Stimulated activated memory B cell treated with anti-CD40 and anti-IgM and Interleukin-4, amounts not matched to agents 10 μg/mL and 1 μg/mL and 100 μg/mL, for 72 hours (primary cell): ENCODE data around the gene OR10H5.
"Not testable (repeated sequence)": the region's sequence is repeated elsewhere in the genome, so short reads cannot be mapped to it uniquely, and the experiment has no call there.

Source experiments
- ATAC-seq: fragments of 150-1000 bp; cut with Tn5 transposase; 2 replicates; pipeline ENCODE4 v1.10.0; 2021
- H3K27ac Mint-ChIP-seq: one replicate; pipeline ENCODE4 v1.8.0; 2022; ENCODE audit warnings: mild to moderate bottlenecking, mixed read lengths
- H3K27me3 Mint-ChIP-seq: one replicate; pipeline ENCODE4 v1.8.0; 2022; ENCODE audit warnings: mixed read lengths
- H3K36me3 Mint-ChIP-seq: one replicate; pipeline ENCODE4 v1.8.0; 2022; ENCODE audit warnings: mixed read lengths
- H3K4me1 Mint-ChIP-seq: one replicate; pipeline ENCODE4 v1.8.0; 2022; ENCODE audit warnings: mixed read lengths
- H3K4me3 Mint-ChIP-seq: one replicate; pipeline ENCODE4 v1.8.0; 2022; ENCODE audit warnings: mild to moderate bottlenecking, moderate library complexity, mixed read lengths
- H3K9me3 Mint-ChIP-seq: one replicate; pipeline ENCODE4 v1.8.0; 2022; ENCODE audit warnings: mixed read lengths

The OR10H5 gene

DNA sequence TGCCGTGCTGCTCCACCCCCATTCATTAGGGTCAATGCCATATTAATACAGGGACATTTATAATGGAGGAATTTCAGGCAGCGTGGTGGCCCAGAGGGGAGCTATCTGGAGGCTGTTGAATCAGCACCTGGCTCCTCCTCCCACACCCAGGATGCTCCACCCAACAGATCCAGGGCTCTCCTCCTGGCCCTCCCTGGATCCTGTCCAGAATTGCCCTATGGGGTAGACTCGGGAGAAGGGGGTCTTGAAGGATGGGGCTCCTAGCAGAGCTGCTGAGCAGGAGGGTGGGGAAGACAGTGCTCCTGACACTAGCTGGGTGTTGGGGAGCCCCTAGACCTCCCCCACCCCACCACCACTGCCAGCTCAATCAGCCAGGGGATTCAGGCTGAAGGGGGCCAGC is 5.2 kb upstream of the OR10H5 start:
- no peaks in the 10 kb centered on the region for H3K4me1 Mint-ChIP-seq
- peaks cover 36% of the 10 kb centered on the region for H3K27me3 Mint-ChIP-seq
- H3K36me3 Mint-ChIP-seq, result no peaks in the 10 kb centered on the region
- ATAC-seq, result no peak
- H3K9me3 Mint-ChIP-seq, result peaks cover 10% of the 10 kb centered on the region
- no peak overlapping the region for H3K4me3 Mint-ChIP-seq
- H3K27ac Mint-ChIP-seq, result no peak overlapping the region

DNA sequence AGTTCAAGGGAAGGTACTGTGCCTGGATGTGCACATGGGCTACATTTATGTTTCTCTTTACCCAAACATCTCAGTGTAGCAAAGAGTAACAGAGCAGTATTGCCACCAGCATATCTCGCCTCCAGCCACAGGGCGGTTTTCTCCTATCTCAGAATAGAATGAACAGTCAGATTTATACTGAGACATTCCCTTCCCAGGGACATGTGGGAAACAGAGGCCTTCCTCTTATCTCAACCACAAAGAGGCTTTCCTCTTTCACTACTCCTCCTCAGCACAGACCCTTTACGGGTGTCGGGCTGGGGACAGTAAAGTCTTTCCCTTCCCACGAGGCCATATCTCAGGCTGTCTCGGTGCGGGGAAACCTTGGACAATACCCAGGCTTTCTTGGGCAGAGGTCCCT is 4.6 kb upstream of the OR10H5 start:
- not testable (repeated sequence) for H3K4me3 Mint-ChIP-seq, H3K36me3 Mint-ChIP-seq, H3K27ac Mint-ChIP-seq, ATAC-seq, H3K9me3 Mint-ChIP-seq, H3K4me1 Mint-ChIP-seq
- peaks cover 36% of the 10 kb centered on the region for H3K27me3 Mint-ChIP-seq

DNA sequence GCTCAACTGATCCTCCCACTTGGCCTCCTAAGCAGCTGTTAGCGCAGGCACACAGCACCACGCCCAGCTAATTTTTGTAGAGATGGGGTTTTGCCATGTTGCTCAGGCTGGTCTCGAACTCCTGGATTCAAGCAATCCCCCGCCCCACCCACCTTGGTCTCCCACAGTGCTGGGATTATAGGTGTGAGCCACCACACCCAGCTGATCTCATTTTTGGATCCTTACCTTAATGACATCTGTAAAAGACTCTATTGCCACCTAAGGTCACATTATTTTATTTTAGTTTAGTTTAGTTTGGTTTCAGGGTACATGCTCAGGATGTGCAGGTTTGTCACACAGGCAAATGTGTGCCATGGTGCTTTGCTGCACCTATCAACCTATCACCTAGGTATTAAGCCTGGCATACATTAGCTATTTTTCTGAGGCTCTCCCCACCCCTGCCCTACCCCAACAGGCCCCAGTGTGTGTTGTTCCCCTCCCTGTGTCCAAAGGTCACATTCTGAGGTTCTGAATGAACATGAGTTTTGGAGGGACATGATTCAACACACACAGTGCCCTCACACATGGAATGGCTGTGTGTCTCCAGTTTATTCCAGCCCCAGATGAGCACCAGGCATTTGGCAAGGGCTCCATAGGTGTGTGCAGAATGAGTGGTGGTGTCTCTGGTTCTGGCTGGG is 1.3 kb downstream of the OR10H5 start:
- Mint-ChIP-seq H3K9me3 (no peaks in the 10 kb centered on the region), H3K27me3 (peaks cover 47% of the 10 kb centered on the region), H3K4me1 (no peaks in the 10 kb centered on the region), H3K36me3 (no peaks in the 10 kb centered on the region), H3K4me3 (no peak overlapping the region), H3K27ac (no peak overlapping the region)
- ATAC-seq, result no peak

DNA sequence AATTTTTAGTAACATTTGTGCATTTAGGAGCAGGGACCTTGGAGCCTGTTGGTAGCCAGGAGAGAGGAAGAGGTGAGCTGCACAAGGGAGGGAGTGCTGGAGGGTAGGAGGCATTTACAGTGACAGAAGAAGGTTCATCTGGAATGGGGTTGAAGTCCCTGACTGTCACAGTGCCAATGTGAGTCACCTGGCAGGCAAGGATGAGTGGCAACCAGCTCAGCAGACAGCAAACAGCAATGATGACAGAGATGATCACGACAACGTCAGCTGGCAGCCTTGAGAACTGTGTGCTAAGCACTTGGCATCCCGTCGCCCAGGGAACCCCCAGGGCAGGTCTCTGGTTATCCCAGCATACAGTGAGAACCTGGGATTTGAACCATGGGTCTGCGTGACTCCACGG is 2.6 kb downstream of the OR10H5 start:
- Mint-ChIP-seq H3K27me3 (peaks cover 51% of the 10 kb centered on the region), H3K27ac (no peak overlapping the region), H3K4me3 (no peak overlapping the region), H3K9me3 (peaks cover 2% of the 10 kb centered on the region), H3K4me1 (no peaks in the 10 kb centered on the region), H3K36me3 (no peaks in the 10 kb centered on the region)
- no peak for ATAC-seq

DNA sequence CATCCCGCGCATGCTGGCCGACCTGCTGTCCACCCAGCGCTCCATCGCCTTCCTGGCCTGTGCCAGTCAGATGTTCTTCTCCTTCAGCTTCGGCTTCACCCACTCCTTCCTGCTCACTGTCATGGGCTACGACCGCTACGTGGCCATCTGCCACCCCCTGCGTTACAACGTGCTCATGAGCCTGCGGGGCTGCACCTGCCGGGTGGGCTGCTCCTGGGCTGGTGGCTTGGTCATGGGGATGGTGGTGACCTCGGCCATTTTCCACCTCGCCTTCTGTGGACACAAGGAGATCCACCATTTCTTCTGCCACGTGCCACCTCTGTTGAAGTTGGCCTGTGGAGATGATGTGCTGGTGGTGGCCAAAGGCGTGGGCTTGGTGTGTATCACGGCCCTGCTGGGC is 6.8 kb downstream of the OR10H5 start:
- H3K4me1 Mint-ChIP-seq, H3K4me3 Mint-ChIP-seq, H3K9me3 Mint-ChIP-seq, H3K27ac Mint-ChIP-seq, H3K36me3 Mint-ChIP-seq, ATAC-seq: not testable (repeated sequence)
- H3K27me3 Mint-ChIP-seq, result peaks cover 63% of the 10 kb centered on the region

DNA sequence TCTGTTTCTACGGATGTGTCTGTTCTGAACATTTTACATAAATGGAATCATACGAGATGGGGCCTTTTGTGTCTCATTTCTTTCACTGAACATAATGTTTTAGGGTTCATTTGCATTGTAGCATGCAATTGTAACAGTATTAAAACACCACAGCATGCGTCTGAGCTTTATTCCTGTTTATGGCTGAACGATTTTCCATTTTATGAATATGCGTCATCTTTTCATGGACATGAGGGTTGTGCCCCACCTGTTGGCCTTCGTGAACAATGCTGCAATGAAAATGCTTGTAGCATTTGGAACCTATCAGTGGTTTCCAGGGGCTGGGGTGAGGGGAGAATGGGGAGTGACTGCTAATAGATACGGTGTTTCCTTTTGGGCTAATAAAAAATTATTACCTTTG is 22.9 kb downstream of the OR10H5 start:
- Mint-ChIP-seq H3K27ac (no peak overlapping the region), H3K27me3 (peaks cover 60% of the 10 kb centered on the region), H3K4me1 (peaks cover 7% of the 10 kb centered on the region), H3K9me3 (no peaks in the 10 kb centered on the region), H3K36me3 (peaks cover 5% of the 10 kb centered on the region), H3K4me3 (no peak overlapping the region)
- no peak for ATAC-seq

DNA sequence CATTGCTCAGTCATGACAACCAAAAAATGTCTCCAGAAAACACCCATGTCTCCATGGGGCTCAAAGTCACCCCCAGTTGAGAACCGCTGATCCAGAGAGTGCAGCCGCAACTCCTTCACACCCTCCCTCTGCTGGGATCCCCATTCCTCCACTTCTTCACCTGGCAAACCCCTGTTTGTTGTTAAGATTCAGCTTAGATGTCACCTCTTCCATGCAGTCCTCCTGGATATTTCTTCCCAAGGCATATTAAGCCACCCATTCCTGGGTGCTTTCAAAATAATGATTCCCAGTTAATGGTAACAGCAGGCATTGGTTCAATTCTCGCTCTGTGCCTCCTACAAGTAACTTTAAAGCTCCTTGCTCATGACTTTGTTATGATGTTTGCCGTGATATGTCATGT is 24.0 kb downstream of the OR10H5 start:
- Mint-ChIP-seq H3K27me3 (peaks cover 71% of the 10 kb centered on the region), H3K36me3 (peaks cover 5% of the 10 kb centered on the region), H3K27ac (no peak overlapping the region), H3K9me3 (no peaks in the 10 kb centered on the region), H3K4me3 (no peak overlapping the region), H3K4me1 (peaks cover 7% of the 10 kb centered on the region)
- ATAC-seq, result no peak

DNA sequence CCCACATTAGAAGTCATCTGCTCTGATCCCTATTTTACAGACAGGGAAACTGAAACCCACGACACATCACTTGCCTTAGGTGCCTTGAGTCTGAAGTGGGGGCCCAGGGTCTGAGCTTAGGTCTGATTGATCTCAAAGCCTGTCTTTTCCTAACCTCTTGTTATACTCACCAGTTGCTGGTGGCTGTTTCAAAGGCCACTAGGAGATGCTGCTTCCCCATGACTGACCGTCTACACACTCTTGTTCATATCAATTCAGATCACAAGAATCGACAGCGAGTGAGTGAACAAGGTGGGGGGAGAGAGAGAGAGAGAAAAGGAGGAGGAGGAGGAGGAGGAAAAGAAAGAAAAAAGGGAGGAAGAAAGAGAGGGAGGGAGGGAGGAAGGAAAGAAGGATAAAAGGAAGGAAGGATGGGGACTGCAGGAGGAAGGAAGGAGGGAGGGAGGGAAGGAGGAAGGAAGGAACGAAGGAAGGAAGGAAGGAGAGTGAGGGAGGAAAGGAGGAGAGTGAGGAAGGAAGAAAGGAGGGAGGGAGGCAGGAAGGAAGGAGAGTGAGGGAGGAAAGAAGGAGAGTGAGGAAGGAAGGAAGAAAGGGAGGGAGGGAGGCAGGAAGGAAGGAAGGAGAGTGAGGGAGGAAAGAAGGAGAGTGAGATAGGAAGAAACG is 24.7 kb downstream of the OR10H5 start:
- Mint-ChIP-seq H3K9me3 (no peaks in the 10 kb centered on the region), H3K4me3 (no peak overlapping the region), H3K36me3 (peaks cover 5% of the 10 kb centered on the region), H3K4me1 (peaks cover 7% of the 10 kb centered on the region), H3K27ac (no peak overlapping the region), H3K27me3 (peaks cover 65% of the 10 kb centered on the region)
- ATAC-seq, result no peak

DNA sequence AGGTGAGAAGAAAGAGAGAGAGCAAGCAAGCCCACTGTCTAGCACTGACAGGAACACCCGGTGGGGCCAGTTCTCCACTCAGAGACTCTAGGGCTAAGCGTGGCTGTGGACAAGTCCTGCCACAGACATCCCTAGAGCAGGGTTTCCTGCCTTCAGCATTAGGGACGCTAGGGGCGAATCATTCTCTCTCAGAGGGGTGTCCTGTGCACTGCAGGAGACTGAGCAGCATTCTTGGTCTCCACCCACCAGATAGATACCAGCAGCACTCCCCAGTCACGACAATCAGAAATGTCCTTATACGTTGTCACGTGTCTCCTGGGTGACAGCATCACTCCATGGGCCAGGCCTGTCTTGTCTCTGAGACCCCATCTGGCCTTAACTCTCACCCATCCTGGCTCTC is 26.5 kb downstream of the OR10H5 start:
- peak; percentile 51 for ATAC-seq
- H3K4me1 Mint-ChIP-seq, result peaks cover 7% of the 10 kb centered on the region
- H3K27me3 Mint-ChIP-seq, result peaks cover 62% of the 10 kb centered on the region
- H3K27ac Mint-ChIP-seq, result no peak overlapping the region
- no peak overlapping the region for H3K4me3 Mint-ChIP-seq
- no peaks in the 10 kb centered on the region for H3K36me3 Mint-ChIP-seq
- no peaks in the 10 kb centered on the region for H3K9me3 Mint-ChIP-seq

DNA sequence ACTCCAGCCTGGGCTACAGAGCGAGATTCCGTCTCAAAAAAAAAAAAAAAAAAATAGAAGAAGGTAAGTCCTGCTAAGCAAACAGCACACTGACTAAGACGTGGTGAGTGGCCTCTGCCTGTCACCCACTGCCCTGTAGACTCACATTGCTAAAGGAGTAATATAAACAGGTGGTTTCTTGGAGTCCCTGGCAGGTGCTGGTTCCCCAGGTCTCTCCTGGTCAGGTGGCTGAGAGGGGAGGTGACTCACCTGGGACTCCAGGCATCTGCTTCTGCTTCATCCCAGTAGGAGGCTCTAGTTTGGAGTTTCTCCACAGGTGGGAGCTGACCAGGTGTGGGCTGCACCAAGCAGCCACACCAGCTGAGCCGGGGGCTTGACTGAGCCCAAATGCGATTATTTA is 27.8 kb downstream of the OR10H5 start, which contains the start of gene OR10H1:
Gene OR10H1 (minus strand): TSS at position 359 of the 400 bp plus-strand sequence. CDS start 7,627 bp downstream, outside the sequence.
- peaks cover 7% of the 10 kb centered on the region for H3K4me1 Mint-ChIP-seq
- no peaks in the 10 kb centered on the region for H3K36me3 Mint-ChIP-seq
- no peak within 1 kb of the TSS for H3K4me3 Mint-ChIP-seq
- H3K27ac Mint-ChIP-seq, result no peak within 1 kb of the TSS
- peaks cover 71% of the 10 kb centered on the region for H3K27me3 Mint-ChIP-seq
- no peak for ATAC-seq
- H3K9me3 Mint-ChIP-seq, result no peaks in the 10 kb centered on the region

DNA sequence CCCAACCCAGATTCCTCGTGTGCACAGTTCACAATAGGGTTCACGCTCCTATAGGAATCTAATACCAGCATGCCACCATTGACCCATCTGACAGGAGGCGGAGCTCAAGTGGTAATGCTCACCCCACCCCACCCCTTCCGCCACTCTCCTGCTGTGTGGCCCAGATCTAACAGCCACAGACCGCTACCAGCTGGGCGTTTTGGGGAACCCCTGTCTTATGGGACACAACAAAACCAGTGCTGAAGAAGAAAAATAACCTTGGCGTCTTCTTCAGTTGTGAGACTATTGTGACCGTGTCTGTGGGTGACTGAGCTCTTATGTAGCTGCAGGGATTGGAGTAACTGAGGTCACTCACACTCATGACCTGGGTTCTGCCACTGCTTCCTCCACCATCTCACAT is 33.2 kb downstream of the OR10H5 start:
- Mint-ChIP-seq H3K36me3 (no peaks in the 10 kb centered on the region), H3K4me3 (no peak overlapping the region), H3K9me3 (no peaks in the 10 kb centered on the region), H3K4me1 (no peaks in the 10 kb centered on the region), H3K27ac (no peak overlapping the region), H3K27me3 (peaks cover 28% of the 10 kb centered on the region)
- no peak for ATAC-seq

DNA sequence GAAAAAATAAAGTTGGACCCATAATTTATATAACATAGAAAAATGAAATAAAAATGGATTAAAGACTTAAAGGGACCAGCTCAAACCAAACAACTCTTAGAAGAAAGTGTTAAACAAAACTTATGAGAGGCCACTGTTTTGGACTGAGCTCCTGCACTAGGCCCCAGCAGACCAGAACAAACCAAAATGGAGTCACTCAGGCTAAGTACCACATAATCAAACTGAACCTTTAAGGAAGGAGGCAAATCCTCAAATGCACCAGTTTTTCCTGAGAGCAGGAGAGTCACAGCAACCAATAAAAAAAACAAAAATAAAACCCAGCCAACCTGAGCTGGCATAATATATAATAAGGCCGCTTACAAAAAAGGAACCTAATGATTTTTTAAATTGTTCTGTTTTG is 38.3 kb downstream of the OR10H5 start:
- Mint-ChIP-seq H3K27me3 (peaks cover 18% of the 10 kb centered on the region), H3K4me3 (no peak overlapping the region), H3K9me3 (no peaks in the 10 kb centered on the region), H3K4me1 (no peaks in the 10 kb centered on the region), H3K27ac (no peak overlapping the region), H3K36me3 (no peaks in the 10 kb centered on the region)
- no peak for ATAC-seq

DNA sequence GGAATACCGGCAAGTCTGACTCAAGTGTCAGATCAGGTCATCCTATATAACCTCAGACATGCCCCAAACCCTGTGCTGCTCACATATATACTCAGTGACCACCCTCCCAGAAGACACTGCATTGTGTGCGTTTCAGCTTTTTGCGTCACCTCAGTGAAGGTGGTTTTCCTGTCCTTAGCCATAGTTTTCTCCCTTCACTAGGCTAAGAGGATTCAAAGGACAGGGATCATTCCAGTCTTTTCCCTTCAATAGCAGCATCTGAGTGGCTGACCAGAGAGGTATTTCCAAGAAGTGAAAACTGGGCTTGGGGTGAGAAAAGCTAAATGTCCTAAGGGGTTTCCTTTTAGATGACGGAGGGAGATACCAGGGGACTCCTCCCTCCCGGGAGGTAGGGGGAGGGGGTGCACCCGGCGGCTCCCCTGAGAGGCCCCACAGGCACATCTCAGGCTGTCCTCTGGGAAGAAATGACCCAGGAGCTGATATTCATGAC is 40.7 kb downstream of the OR10H5 start:
- no peak overlapping the region for H3K4me3 Mint-ChIP-seq
- H3K9me3 Mint-ChIP-seq, result no peaks in the 10 kb centered on the region
- ATAC-seq, result no peak
- peaks cover 18% of the 10 kb centered on the region for H3K27me3 Mint-ChIP-seq
- H3K36me3 Mint-ChIP-seq, result no peaks in the 10 kb centered on the region
- no peaks in the 10 kb centered on the region for H3K4me1 Mint-ChIP-seq
- H3K27ac Mint-ChIP-seq, result no peak overlapping the region

DNA sequence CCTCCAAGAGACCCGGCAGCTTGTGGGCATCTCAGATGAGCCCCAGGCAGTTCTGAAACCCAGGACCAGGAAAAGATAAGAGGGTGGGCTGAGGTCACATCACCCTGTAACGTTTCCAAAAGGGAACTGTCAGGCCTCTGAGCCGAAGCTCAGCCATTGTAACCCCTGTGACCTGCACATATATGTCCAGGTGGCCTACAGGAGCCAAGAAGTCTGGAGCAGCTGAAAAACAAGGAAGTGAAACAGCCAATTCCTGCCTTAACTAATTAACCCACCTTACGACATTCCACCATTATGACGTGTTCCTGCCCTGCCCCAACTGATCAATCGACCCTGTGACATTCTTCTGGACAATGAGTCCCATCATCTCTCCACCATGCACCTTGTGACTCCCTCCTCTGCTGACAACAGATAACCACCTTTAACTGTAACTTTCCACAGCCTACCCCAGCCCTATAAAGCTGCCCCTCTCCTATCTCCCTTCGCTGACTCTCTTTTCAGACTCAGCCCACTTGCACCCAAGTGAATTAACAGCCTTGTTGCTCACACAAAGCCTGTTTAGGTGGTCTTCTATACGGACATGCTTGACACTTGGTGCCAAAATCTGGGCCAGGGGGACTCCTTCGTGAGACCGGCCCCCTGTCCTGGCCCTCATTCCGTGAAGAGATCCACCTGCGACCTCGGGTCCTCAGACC is 41.3 kb downstream of the OR10H5 start:
- peaks cover 18% of the 10 kb centered on the region for H3K27me3 Mint-ChIP-seq
- H3K4me3 Mint-ChIP-seq, ATAC-seq, H3K27ac Mint-ChIP-seq, H3K4me1 Mint-ChIP-seq, H3K36me3 Mint-ChIP-seq, H3K9me3 Mint-ChIP-seq: not testable (repeated sequence)

DNA sequence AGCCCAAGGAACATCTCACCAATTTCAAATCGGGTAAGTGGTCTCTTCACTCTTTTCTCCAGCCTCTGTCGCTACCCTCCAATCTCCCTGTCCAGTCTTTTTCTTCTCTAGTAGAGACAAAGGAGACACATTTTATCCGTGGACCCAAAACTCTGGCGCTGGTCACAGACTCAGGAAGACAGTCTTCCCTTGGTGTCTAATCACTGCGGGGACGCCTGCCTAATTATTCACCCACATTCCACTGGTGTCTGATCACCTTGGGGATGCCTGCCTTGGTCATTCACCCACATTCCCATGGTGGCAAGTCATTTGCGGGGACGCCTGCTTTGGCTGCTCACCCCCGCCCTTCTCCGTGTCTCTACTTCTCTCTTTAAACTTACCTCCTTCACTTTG is 41.8 kb downstream of the OR10H5 start:
- ATAC-seq, result no peak
- Mint-ChIP-seq H3K4me3 (no peak overlapping the region), H3K9me3 (no peaks in the 10 kb centered on the region), H3K36me3 (no peaks in the 10 kb centered on the region), H3K27me3 (peaks cover 18% of the 10 kb centered on the region), H3K27ac (no peak overlapping the region), H3K4me1 (no peaks in the 10 kb centered on the region)

DNA sequence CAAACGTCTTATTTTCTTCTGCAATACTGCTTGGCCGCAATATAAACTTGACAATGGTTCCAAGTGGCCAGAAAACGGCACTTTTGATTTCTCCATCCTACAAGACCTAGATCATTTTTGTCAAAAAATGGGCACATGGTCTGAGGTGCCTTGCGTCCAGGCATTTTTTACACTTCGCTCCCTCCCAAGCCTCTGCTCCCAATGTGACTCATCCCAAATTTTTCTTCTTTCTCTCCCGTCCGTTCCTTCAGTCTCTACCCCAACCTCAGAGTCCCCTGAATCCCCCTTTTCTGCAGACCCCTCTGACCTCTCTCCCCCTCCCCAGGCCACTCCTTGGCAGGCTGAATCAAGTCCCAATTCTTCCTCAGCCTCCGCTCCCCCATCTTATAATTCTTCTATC is 42.3 kb downstream of the OR10H5 start:
- Mint-ChIP-seq H3K4me1 (no peaks in the 10 kb centered on the region), H3K9me3 (no peaks in the 10 kb centered on the region), H3K27ac (no peak overlapping the region), H3K27me3 (peaks cover 18% of the 10 kb centered on the region), H3K4me3 (no peak overlapping the region), H3K36me3 (no peaks in the 10 kb centered on the region)
- ATAC-seq, result no peak
